Activated naive CD8-positive, alpha-beta T cell treated with anti-CD3 and anti-CD28 coated beads for 36 hours (primary cell): ENCODE data around the gene ZNHIT1. TPM values are rescaled to one million over a fixed set of nuclear protein-coding genes. Genes with fewer than 3 reads are reported as not detected.

Experiments
- DNase-seq: peaks from one replicate; pipeline ENCODE4 v3.0.0; 2021
- H3K27ac Mint-ChIP-seq: one replicate; pipeline ENCODE4 v1.8.0; 2022; ENCODE audit warnings: mild to moderate bottlenecking, moderate library complexity, mixed read lengths
- H3K27me3 Mint-ChIP-seq: one replicate; pipeline ENCODE4 v1.8.0; 2022; ENCODE audit warnings: mild to moderate bottlenecking, mixed read lengths
- H3K36me3 Mint-ChIP-seq: one replicate; pipeline ENCODE4 v1.8.0; 2021; ENCODE audit warnings: mild to moderate bottlenecking, mixed read lengths
- H3K4me1 Mint-ChIP-seq: one replicate; pipeline ENCODE4 v1.8.0; 2021; ENCODE audit warnings: mixed read lengths
- H3K4me3 Mint-ChIP-seq: one replicate; pipeline ENCODE4 v1.8.0; 2022; ENCODE audit warnings: mild to moderate bottlenecking, moderate library complexity, mixed read lengths
- H3K9me3 Mint-ChIP-seq: one replicate; pipeline ENCODE4 v1.8.0; 2022; ENCODE audit warnings: mixed read lengths
- total RNA-seq, 2 experiments: library from RNA; stranded (reverse); gene quantifications; one replicate each; pipeline ENCODE4 v1.2.3, GENCODE V29; 2021

Gene ZNHIT1
- 10 to 100 TPM; 37.3 to 38.5 TPM for total RNA-seq

DNA sequence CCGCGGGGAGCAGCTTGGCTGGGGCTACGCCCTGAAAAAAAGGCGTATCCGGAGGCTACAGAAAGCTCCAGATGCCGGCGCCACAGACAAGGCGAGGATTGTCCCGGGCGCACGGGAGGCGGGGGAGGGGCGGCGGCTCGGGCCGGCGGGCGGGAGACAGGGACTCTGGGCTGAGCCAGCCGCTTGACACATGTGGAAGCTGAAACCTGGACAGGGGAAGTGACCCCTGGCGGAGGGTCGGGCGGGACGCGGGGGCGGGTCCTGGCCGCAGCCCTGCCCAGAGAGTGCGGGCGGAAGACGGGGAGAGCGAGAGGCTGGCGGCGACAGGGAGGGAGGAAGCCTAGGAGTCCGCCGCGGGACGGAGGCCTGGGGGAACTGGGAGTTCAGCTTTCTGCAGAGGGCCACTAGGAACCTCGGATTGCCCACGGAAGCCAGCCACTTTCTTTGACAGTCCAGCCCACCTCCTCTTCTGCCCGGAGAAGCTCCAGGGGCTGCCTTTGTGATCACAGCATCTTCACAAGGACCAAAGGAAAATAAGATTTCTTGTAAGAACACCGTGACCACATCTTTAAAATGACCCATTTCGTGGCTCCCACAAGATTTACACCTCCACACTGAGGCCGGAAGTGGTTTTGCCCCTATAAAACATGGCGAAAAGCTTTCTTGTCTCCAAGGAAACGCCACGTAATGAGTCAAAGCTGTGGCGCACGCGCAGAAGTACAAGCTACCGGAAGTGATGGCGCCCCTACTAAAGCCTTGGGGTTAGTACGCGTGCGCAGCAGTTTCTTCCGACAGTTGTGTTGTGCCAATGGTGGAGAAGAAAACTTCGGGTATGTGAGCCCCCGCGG is at the start of gene ZNHIT1, which contains the start of gene PLOD3:
Gene ZNHIT1 (plus strand): TSS at position 778 of the 848 bp plus-strand sequence. CDS start 31 bp downstream, at position 809.
Gene PLOD3 (minus strand): TSS at position 194 of the 848 bp plus-strand sequence. CDS start 307 bp downstream, outside the sequence.
- no peaks in the 10 kb centered on the region for H3K9me3 Mint-ChIP-seq
- no peaks in the 10 kb centered on the region for H3K27me3 Mint-ChIP-seq
- peak; percentile 91 for DNase-seq
- peaks cover 33% of the 10 kb centered on the region for H3K4me1 Mint-ChIP-seq
- H3K27ac Mint-ChIP-seq = peak within 1 kb of the TSS; percentile 82
- H3K4me3 Mint-ChIP-seq = peak within 1 kb of the TSS; percentile 94
- H3K36me3 Mint-ChIP-seq = peaks cover 14% of the 10 kb centered on the region

DNA sequence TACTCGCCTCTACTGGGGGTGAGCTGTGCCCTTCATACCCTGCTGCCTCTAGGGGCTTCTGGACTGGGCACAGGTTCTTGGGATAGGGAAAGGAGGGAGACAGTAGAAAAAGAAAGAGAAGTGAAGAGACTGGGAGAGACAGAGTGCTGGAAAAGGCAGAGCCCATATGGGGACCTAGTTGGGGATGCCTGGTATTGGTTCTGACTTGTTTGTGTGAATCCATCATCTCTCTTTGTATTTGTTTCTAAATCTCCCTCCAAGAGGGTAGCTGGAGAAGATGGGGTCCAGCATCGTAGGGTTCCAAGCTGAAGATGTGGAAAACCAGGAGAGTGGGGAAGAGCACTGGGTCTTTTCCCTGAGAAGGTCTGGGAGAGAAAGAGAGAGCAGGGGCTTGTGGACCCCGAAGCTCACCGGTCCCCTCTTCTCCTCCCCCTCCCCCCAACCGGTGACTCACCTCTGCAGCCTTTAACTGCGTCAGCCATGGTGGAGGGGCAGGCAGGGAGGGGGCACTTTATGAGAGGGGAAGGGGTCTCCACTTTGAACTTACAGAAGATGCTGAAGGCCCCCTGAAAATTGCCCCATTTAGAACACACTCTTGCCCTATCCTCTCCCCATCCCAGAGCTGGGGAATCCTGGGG is 49.4 kb upstream of the ZNHIT1 start:
- Mint-ChIP-seq H3K4me1 (peaks cover 57% of the 10 kb centered on the region), H3K27me3 (peaks cover 88% of the 10 kb centered on the region), H3K36me3 (peaks cover 2% of the 10 kb centered on the region), H3K9me3 (no peaks in the 10 kb centered on the region), H3K4me3 (no peak overlapping the region), H3K27ac (no peak overlapping the region)
- DNase-seq = no peak

DNA sequence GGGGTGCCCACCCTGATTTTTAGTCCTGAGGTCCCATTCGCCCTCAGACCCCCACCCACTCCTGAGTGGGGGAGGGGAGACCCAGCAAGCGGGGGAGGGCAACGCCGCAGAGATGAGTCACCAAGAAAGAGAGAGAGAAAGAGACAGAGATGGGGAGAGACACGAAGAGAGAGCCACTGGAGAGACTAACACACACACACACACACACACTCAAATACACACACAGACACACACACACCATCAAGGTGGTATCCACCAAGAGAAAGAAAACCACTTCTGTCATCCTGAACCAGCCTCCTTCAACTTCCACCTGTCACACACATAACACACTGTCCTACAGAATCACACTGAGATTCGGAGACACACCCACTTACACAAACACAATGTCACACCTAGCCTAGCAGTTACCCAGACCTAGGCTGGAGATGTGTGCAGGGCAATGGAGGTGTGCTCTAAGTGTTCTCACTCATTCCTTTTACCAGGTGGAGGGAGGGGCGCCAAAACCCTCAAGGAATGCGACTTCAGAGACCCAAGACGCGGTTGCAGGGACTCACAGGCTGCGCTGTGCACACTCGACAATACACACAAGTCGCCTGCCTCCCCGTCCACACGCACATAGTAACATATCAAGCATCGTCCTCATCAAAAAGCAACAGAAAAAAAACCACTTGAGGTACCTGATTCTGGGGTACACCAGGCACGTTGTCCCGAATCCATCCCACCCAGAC is 48.7 kb upstream of the ZNHIT1 start:
- Mint-ChIP-seq H3K27ac (no peak overlapping the region), H3K9me3 (no peaks in the 10 kb centered on the region), H3K27me3 (peaks cover 94% of the 10 kb centered on the region), H3K4me3 (no peak overlapping the region), H3K4me1 (peaks cover 62% of the 10 kb centered on the region), H3K36me3 (peaks cover 2% of the 10 kb centered on the region)
- no peak for DNase-seq

DNA sequence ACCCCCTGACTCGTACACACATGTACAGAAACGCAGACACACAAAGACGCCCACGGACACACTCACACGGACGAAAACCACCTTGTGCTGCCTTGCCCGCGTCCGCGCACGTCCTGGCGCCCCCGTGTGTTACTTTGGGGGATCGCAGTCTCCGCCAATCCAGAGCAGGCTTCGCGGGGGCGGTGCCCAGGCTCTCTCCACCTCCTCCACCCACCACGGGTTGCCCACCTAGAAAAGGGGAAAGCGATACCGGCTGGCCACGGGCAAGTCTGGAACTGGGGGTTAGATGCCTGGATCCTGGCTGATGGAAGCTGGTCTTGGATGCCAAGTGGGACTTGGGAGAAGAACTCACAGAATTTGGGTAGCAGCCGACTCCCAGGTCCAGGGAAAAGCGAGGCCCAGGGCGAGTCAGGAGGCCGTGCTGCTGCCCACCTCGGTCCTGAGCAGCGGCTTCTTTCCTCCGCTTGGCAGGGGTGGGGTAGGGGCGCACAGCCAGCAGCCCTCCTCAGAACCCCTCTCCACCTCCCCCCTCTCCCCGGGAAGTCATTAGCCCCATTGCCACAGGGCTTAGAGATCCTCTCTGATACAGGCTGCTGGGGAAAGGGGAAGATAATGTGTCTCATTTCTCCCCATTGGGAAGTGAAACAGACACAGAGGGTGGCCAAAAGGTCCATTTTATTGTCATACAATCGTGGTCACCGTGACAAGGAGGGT is 48.0 kb upstream of the ZNHIT1 start:
- peaks cover 63% of the 10 kb centered on the region for H3K4me1 Mint-ChIP-seq
- H3K27me3 Mint-ChIP-seq = peaks cover 95% of the 10 kb centered on the region
- no peak overlapping the region for H3K4me3 Mint-ChIP-seq
- peaks cover 2% of the 10 kb centered on the region for H3K36me3 Mint-ChIP-seq
- no peaks in the 10 kb centered on the region for H3K9me3 Mint-ChIP-seq
- no peak overlapping the region for H3K27ac Mint-ChIP-seq
- peak; percentile 80 for DNase-seq

DNA sequence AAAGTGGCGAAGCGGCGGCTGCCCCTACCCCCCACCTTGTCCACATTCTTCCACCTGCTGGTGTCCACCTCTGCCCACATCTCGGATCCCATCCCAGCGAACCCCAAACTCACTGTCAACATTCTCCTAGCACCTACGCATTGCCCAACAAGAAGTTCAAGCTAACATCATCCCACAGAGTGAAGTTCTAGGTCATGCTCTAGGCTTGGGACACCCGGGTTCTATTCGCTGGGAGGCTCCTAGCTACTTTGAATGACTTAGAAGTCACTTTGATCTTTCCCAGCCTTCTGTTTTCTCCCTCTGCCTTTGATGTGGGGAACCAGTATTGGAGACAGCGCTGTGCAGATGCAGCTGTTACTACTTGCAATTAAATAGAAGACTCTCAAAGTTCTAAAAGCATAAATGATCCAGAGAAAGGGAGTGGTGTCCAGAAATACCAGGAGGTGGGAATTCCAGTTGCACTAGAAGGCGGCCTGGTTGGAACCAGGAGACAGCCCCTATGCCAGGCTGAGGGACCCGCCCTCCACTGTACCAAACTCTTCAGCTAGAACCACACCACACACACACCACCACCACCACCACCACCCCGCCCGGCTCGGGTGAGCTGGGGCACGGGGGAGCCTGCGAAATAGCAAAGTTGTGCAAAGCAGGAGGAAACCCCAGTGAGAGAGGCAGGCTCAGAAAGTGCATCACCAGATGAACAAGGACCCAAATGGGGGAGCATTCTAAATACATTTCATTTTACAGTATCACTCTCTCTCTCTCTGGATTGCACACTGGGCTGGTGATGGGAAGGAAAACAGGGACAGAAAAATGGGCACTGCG is 47.1 kb upstream of the ZNHIT1 start:
- Mint-ChIP-seq H3K36me3 (no peaks in the 10 kb centered on the region), H3K27ac (no peak overlapping the region), H3K27me3 (peaks cover 95% of the 10 kb centered on the region), H3K4me3 (no peak overlapping the region), H3K4me1 (peaks cover 59% of the 10 kb centered on the region), H3K9me3 (no peaks in the 10 kb centered on the region)
- no peak for DNase-seq

DNA sequence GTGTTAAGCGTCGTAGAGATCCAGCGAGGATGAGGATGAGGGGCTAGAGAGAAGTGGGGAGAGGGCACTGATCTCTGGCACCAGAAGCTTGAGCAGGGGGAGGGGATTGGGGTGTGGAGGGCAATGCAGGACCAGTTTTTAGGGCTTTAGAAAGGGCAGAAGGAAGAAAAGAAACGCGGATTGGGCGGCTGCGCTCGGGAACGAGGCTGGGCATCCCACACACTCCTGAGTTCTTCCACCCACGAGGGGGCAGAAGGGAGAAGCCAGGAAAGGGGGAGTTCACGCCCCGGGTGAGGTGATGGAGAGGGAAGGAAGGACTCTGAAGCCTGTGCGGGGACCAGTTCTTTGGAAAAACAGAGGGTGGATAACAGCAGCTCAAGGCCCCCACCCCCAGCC is 46.5 kb upstream of the ZNHIT1 start:
- Mint-ChIP-seq H3K27me3 (peaks cover 95% of the 10 kb centered on the region), H3K4me1 (peaks cover 54% of the 10 kb centered on the region), H3K36me3 (no peaks in the 10 kb centered on the region), H3K27ac (no peak overlapping the region), H3K9me3 (no peaks in the 10 kb centered on the region), H3K4me3 (peak overlapping the region; percentile 11)
- DNase-seq = no peak

DNA sequence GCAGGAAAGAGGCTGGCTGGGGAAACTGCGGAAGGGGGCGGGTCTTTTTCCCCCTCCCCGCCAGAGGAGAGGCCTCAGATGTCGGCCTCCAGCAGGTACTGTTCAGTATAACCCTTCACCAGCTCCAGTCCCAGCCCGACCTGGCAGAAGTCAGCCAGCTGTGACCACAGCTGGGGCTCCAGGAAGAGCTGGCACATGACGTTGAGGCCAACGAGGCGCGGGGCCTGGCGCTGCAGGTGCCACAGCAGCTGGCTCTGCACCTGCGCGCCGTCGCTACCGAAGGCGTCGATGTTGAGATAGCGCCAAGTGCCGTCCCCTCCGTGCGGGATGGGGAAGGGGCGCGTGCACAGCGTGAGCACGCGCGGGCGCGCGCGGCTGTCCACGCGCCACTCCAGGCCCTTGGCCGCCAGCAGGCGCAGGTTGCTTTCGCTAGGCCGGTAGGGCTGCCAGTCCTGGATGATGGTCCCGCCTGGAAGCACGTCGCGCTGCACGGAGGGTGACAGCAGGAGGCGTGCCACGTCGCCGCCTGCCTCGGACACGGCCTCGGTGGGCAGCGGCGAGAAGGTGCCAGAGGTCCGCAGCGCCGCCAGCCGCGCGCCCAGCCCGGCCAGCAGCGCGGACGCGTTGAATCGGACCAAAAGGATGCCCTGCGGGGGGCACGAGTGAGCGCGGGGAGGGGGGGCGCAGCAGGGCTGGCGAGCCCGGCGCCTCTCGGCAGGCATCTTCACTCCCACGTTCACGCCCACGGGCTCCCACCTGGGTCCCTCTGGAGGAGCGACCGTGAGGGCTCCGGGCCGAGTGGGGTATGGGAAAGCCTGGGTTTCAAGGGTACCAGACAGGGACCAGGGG is 45.7 kb upstream of the ZNHIT1 start:
- no peak overlapping the region for H3K27ac Mint-ChIP-seq
- no peaks in the 10 kb centered on the region for H3K36me3 Mint-ChIP-seq
- no peak overlapping the region for H3K4me3 Mint-ChIP-seq
- peaks cover 47% of the 10 kb centered on the region for H3K4me1 Mint-ChIP-seq
- DNase-seq = no peak
- H3K9me3 Mint-ChIP-seq = no peaks in the 10 kb centered on the region
- peaks cover 95% of the 10 kb centered on the region for H3K27me3 Mint-ChIP-seq

DNA sequence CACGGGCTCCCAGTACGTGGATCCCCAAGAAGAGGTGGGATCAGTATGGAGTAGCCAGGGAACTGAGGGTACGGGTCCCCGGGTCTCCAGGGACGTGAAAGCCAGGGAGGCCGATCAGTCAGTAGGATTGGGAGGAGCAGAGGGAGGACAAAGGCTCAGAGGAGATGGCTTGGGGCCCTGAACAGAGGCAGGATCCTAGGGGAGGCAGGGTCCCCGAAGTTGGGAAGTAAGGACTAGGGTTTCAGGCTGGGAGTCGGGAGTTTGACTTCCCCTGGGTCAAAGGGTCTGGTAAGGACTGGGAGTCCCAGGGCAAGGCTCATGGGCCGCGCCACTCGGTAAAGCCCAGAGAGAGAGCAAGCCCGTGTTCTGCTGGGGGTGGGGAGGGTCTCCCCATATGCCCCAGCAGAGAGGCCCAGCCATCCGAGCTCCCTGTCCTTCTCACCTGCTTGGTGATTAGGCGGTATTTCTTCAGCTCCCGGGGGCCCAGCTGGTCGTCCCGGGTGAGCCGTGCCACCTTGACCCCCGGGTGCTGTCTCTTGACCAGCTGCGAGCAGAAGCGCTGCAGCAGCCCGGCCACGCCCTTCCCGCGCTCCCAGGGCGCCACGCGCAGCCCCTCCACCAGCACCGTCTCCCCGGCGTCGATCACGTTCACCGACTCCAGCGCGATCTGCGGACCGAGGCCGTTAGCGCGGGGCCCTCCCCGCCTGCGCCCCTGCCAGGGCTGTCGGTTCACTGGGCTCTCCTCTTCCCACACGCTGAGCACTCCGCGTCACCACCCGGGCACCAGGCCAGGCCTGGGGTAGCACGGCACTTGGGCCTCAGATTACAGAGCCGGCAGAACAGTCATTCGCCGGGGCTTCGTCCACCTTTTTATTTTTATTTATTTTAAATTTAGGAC is 44.9 kb upstream of the ZNHIT1 start:
- Mint-ChIP-seq H3K36me3 (no peaks in the 10 kb centered on the region), H3K27ac (no peak overlapping the region), H3K9me3 (no peaks in the 10 kb centered on the region), H3K4me3 (no peak overlapping the region), H3K4me1 (peaks cover 41% of the 10 kb centered on the region), H3K27me3 (peaks cover 95% of the 10 kb centered on the region)
- no peak for DNase-seq

DNA sequence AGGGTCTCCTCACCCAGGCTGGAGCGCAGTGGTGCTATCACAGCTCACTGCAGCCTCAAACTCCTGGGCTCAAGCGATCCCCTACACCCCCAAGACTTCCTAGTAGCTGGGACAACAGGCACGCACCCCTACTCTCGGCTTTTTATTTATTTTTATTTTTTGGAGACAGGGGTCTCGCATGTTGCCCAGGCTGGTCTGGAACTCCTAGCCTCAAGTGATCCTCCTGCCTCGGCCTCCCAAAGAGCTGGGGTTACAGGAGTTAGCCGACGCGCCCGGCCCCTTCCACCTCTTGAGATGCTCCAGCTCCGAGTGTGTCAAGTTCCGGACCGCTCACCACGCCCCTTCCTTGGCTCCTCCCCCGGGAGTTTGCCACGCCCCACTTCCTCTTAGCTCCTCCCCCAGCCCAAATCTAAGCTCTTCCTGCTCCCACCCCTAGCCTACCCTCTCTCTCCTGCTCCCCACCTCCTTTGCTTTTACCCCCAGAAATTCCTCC is 44.2 kb upstream of the ZNHIT1 start:
- H3K4me1 Mint-ChIP-seq = peaks cover 37% of the 10 kb centered on the region
- H3K36me3 Mint-ChIP-seq = no peaks in the 10 kb centered on the region
- no peaks in the 10 kb centered on the region for H3K9me3 Mint-ChIP-seq
- H3K4me3 Mint-ChIP-seq = peak overlapping the region; percentile 36
- no peak overlapping the region for H3K27ac Mint-ChIP-seq
- H3K27me3 Mint-ChIP-seq = peaks cover 96% of the 10 kb centered on the region
- DNase-seq = peak; percentile 71

DNA sequence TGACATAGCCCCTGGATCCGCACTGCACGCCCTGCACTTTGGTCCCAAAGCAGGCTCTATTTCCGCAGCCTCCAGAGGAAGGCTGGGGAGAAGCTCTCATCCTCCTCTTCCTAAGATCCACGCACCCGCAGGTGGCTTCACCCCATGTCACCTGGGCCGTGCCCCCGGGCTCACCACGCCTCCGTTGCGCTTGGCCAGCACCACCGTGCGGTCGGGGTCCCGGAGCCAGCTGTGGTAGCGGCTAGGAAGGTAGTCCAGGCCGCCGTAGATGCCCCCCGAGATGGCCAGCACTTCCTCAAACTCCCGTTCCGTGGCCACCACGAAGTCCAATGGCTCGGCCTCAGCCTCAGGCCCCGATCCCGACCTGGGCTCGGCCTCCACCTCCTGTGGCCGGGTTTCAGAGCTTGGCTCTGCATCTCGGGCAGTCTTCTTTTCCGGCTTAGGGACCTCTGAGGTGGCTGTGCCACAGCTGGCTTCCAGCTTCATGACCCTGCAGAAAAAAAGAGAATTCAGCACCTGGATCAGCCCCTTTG is 43.6 kb upstream of the ZNHIT1 start:
- H3K27me3 Mint-ChIP-seq = peaks cover 96% of the 10 kb centered on the region
- no peaks in the 10 kb centered on the region for H3K9me3 Mint-ChIP-seq
- no peak for DNase-seq
- H3K27ac Mint-ChIP-seq = no peak overlapping the region
- H3K4me3 Mint-ChIP-seq = peak overlapping the region; percentile 36
- peaks cover 36% of the 10 kb centered on the region for H3K4me1 Mint-ChIP-seq
- no peaks in the 10 kb centered on the region for H3K36me3 Mint-ChIP-seq

DNA sequence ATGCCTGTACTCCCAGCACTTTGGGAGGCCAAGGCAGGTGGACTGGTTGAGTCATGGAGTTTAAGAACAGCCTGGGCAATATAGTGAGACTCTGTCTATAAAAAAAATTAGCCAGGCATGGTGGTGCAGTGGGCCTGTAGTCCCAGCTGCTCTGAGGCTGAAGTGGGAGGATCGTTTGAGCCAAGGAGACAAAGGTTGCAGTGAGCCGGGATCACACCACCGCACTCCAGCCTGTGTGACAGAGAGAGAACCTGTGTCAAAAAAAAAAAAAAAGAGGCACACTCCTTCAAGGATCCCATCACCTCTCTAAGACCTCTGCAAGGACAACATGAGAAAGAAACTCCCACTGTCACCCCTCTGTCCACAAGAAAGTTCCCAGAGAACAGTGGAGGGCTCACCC is 42.3 kb upstream of the ZNHIT1 start:
- H3K27ac Mint-ChIP-seq = no peak overlapping the region
- no peaks in the 10 kb centered on the region for H3K36me3 Mint-ChIP-seq
- no peaks in the 10 kb centered on the region for H3K9me3 Mint-ChIP-seq
- H3K4me3 Mint-ChIP-seq = no peak overlapping the region
- peaks cover 28% of the 10 kb centered on the region for H3K4me1 Mint-ChIP-seq
- H3K27me3 Mint-ChIP-seq = peaks cover 95% of the 10 kb centered on the region
- DNase-seq = no peak

DNA sequence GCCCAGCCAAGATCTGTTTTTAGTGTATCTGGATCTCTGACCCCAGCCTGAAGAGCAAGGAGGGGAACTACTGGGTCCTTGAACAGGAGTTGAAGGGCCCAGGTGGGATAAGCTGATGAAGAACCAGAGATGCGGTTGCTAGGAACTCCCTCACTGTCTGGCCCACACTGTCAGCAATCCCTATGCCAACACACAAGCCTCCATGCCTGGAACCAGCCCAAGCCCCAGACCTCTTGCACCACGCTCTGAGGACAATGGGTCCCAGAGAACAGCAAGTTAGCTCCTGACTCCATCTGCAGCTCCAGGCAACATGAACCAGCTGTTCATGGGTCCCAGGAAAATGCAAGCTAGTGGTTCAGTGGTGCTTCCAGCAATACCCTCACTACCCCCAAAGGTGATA is 40.3 kb upstream of the ZNHIT1 start:
- H3K27me3 Mint-ChIP-seq = peaks cover 95% of the 10 kb centered on the region
- H3K36me3 Mint-ChIP-seq = no peaks in the 10 kb centered on the region
- H3K9me3 Mint-ChIP-seq = no peaks in the 10 kb centered on the region
- H3K4me1 Mint-ChIP-seq = peaks cover 18% of the 10 kb centered on the region
- no peak overlapping the region for H3K27ac Mint-ChIP-seq
- no peak overlapping the region for H3K4me3 Mint-ChIP-seq
- DNase-seq = no peak
